Left cardiac atrium (tissue), 4 donors: ENCODE measurements around the gene ERC2. TPM values are rescaled to one million over a fixed set of nuclear protein-coding genes. Genes with fewer than 3 reads are reported as not detected.
A peak's percentile ranks its signal among the peaks of the same experiment; 100 is the strongest.

Experiments used
- ATAC-seq, 2 donors: fragments of 200-7000 bp; cut with Tn5 transposase; one replicate each; pipeline ENCODE4 v1.9.1; 2020; ENCODE audit warnings: mild to moderate bottlenecking in 2 of 2, moderate library complexity in 2 of 2
- DNase-seq: peaks from one replicate; pipeline ENCODE4 v3.0.0-alpha.2; 2020
- intact Hi-C, 2 donors: fragments of 100-400 bp; cut with DNase I; formaldehyde crosslinking; loops; one replicate each; pipeline versions ENCODE4 v1.14.1 to v1.15.1; 2022 to 2023
- total RNA-seq, 2 donors: library from RNA; stranded (reverse); fragmentation: NEBNext Ultra II Directional; extraction: Animal tissue kit (Norgen Biotek cat#: 25700); gene quantifications; one replicate each; pipeline ENCODE4 v1.2.1, GENCODE V29; 2021
- donor health status: DM: no; HTN: yes; CAD: no.
- donor health status: DM: no; HTN: yes; CAD: no; lungs with severe emphysema.
- donor health status: DM: yes; HTN: yes; CAD: no.
- donor health status: Dilated cardiomyopathy.

ERC2 gene
- total RNA-seq, 2 donors from 2014 or later: 2.6 to 3.6 TPM

DNA sequence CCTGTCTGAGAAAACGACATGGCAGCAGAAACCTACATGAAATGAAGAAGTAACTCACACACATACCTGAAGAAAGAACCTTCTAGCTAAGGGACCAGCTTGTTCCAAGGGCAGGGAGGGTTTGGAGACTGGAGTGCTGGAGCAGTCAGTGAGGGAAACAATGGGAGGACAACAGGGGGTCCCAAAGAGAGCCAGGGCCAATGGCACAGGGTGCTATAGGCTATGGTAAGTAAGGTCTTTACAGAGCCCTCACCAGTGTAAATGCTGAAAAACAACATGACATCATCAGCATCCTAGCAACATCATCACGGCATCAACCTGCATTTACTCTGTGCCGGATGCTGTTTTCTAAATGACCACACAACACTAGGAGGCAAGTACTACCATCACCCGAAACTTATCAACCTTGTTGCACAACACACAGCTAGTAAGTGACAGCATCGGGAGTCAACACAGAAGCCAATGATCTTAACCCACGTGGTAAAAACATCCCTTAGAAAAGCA is 531.7 kb downstream of the ERC2 start:
- ATAC-seq (no peak), DNase-seq (no peak)
- intact Hi-C loops: no loop called here

DNA sequence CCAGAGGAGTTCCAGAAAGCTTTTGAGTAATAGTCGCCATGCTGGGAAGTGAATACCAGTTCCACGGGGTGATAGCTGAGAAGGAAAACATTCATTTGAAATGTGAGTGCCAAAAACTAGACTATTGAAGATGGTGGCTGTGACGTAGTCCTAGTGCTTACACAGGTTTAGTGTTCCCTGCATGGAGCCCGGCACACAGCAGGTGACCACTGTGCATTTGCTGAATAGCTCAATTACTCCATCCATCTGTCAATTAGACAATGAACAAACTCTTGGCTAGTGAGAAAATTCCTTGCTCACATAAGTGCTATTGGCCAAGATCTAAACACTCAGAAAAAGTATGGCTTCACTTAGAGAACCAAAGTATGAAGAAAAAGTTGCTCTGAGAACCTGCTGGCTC is 533.0 kb downstream of the ERC2 start:
- DNase-seq: no peak
- intact Hi-C loops: no loop called here
- no peak for ATAC-seq

DNA sequence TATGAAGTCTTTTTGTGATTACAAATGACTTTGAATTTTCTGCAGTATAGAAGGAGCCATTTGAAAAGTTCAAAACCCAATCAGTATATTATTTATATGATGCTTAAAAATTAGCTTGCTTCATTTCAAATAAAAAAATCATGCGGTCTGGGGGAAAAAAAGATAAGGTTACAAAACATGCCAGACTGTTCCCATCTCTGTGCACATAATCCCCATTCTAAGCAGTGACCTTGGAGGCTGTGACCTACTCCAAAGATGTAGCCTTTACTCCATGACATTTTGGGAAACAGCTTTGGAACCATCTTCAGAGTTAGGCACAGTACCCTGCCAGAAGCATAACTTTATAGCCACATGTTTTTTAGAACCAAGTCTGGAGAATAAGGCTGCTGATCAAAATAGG is 533.5 kb downstream of the ERC2 start:
- DNase-seq: no peak
- intact Hi-C loops: no loop called here
- no peak for ATAC-seq

DNA sequence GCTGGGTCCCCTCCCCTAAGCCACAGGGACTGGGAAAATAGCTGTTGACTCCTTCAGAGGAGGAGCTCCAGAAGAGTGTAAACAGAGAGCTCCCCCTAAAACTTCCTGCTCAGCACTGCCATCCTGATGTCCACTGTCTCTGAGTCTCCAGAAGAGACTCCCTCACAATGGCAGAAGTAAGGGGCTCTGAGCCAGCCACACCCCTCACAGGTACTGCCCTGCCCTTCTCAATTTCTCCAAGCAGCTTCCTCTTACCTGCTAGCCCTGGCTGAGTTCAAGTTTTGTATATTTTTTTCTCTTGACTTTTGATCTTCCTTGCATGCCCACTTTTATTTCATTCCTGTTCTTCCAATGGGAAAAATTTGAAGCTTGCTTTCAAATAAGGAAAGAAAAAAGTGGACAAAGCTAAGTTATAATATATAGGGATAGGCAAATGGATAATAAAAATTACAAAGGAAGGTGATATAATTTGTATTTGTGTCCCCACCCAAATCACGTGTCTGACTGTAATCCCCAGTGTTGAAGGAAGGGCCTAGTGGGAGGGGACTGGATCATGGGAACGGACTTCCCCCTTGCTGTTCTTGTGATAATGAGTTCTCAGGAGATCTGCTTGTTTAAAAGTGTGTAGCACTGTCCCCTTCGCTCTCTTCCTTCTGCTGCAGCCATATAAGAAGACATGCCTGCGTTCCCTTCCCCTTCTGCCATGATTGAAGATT is 539.0 kb downstream of the ERC2 start:
- DNase-seq (no peak), ATAC-seq (no peak)
- intact Hi-C loops: no loop called here

DNA sequence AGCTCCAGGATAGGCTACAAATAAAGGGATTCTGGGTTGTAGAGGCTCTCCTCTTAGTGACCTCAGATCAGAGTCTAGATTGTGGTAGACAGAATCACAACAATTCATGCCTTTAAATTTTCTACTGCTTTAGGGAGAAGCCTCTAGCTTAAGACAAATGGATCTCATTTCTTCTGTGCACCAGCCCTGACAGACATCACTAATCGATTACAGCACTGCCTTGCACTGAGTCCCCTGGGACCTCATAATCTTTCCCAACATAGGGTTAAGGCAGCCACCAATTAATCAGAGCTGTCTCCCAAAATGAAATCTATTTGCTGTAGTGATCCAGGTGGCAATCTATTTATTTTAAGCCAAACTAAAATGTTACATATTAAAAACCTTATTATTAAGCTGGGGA is 544.6 kb downstream of the ERC2 start:
- intact Hi-C loops: no loop called here
- DNase-seq (no peak), ATAC-seq (no peak)

DNA sequence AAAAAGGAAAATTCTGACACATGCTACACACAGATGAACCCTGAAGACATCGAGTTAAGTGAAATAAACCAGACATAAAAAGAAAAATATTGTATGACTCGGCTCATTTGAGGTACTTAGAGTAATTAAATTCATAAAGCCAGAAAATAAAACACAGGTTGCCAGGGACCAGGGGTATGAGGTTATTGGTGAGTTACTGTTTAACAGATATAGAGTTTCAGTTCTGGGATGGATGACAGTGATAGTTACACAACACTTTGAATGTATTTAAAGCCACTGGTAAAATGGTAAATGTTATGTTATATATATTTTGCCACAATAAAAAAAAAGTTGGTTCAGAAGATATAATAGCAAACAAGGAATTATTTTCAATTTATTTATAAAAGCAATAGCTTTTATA is 545.1 kb downstream of the ERC2 start:
- intact Hi-C loops: no loop called here
- ATAC-seq: no peak
- DNase-seq: no peak

DNA sequence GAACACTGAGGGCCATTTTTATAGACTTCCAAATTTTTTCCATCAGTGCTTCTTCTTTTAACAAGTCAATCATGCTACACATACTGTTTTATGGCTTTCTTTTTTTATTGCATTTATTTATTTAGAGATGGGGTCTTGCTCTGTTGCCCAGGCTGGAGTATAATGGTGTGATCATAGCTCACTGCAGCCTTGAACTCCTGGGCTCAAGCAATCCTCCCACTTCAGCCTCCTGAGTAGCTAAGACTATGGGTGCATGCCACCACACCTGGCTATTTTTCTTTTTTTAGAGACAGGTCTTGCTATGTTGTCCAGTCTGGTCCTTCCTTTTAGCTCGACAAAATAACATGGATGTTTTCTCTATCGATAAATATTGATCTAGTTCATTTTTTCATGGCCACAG is 555.4 kb downstream of the ERC2 start:
- intact Hi-C loops: no loop called here
- no peak for DNase-seq
- ATAC-seq: no peak

DNA sequence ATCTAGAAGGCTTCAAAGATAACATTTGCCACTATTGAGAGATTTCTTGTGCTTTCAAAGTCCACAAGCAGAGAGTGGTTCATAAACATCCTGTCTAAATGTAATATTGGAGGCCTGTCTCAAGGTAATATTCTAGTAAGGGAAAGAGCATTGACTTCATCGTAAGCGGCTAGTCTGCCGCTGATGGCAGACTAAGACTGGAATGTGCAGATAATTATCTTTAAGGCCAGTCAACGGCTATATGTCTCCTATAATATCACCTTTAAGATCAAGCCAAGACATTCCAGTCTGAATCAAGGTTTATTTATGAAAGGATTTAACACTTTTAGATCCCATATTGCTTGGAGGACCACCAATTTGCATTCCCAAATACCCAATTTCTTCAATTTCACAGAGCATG is 557.0 kb downstream of the ERC2 start:
- intact Hi-C loops: no loop called here
- DNase-seq (no peak), ATAC-seq (no peak)

DNA sequence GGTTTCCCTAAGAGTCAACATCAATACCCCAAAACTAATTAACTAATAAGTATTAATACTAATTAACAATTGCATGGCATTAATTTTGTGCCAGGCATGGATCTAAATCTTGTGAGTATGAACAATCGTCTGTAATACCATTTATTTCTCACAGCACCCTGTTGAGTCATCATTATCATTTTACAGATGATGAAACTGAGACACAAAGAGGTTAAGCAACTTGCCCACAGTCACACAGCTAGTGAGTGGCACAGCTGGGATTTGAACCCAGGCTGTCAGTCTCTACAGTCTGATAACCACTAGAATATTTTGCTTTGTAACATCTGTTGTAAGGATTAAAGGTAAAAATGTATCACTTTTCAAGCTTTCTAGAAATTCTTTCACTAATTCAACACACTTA is 557.7 kb downstream of the ERC2 start:
- intact Hi-C loops: no loop called here
- DNase-seq (no peak), ATAC-seq (no peak)

DNA sequence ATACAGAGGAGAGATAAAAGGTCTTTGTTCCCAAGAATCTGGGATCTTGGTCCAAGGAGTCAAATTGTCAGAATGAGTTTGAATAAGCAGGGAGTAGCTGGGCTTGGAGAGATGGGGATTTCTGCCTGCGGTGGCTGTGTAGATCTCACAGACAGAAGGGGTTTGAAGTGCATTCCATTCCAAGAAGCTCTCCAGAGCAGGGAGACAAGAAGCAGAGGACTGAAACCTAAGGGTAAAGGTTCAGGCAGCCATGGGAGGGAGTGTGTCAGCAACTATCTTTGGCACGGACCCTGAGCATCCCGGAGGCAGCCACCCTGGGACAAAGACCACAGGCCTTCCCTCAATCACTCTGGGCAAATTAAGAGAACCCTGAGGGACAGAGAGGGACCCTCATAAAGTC is 558.9 kb downstream of the ERC2 start:
- intact Hi-C loops: no loop called here
- no peak for ATAC-seq

DNA sequence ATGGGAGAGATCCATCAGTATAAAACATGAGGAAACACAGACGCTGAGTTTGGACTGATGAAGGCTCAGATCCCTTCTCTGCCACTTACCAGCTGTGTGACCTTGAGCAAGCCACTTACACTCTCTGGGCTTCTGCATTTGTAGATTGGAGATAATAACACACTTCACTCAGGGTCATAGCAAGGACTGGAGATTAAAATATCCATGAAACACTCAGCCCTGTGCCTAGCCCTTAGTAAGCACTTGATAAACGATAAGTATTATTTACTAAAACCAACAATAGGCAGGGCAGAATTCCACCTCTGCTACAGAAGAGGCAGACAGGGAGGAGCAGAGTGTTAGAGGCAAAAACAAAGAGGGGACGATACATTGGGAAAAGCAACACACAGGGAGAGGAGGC is 560.7 kb downstream of the ERC2 start:
- DNase-seq (no peak), ATAC-seq (peak; percentile 21 to 71)
- intact Hi-C loops: no loop called here

More for the DNA sequence above, 558.9 kb downstream of the ERC2 start:
- DNase-seq: no peak

DNA sequence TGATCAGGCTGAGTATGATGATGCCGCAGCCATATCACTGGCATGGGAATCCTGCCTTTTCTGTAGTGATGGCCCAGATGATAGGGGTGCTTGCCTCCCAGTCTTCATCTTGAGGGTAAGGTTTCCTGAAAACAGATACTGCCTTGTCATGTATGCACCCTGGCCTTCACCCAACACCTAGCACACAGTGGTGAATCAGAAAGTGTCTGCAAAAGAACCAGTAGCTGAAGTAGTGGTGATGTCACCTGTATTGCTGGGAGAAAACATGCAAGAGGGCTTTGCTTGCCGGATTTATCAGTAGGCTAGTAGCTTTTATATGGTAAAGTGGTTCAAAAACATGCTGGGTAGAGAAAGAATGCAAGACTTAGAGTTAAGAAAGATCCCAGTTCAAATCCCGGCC is 561.4 kb downstream of the ERC2 start:
- DNase-seq: no peak
- intact Hi-C loops: no loop called here

DNA sequence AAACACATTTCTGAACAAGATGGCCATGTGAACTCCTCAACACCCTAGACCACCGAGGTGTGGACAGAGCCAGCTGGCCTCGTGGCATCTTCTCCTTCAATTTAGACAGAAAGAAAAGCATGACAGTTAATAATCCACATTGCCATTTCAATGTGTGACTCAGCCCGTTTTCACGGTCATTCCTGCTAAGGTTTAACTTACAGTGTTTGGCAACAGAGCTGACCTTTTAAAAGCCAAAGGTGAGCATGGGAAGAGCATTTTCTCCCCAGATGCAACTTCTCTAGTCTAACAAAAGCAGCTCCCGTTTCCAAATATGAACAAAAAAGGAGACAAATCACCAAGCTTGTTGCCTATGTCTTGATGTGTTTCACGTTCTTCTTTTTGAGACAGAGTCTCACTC is 563.6 kb downstream of the ERC2 start:
- ATAC-seq (no peak), DNase-seq (no peak)
- intact Hi-C loops: no loop called here

More for the DNA sequence above, 561.4 kb downstream of the ERC2 start:
- ATAC-seq: no peak

DNA sequence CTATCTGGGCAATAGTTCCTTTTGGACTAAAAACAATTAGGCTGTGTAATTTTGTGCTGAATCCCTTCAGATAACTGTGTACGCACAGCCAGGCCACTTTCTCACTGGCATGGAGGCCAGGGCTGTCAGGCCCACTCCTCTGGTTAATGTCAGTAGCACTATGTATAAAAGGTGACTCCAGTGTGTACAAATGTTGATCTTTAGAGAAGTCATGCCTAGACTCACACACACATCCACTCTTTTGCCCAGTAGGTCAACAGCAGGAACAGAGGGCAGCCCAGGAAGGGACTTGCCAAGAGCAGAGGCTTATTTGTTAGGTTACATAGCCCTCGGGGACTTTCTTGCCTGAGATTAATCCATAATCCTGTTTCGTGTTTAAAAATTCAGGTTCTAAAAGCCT is 564.6 kb downstream of the ERC2 start:
- ATAC-seq (peak; percentile 73 to 85), DNase-seq (no peak)
- intact Hi-C loops: no loop called here

DNA sequence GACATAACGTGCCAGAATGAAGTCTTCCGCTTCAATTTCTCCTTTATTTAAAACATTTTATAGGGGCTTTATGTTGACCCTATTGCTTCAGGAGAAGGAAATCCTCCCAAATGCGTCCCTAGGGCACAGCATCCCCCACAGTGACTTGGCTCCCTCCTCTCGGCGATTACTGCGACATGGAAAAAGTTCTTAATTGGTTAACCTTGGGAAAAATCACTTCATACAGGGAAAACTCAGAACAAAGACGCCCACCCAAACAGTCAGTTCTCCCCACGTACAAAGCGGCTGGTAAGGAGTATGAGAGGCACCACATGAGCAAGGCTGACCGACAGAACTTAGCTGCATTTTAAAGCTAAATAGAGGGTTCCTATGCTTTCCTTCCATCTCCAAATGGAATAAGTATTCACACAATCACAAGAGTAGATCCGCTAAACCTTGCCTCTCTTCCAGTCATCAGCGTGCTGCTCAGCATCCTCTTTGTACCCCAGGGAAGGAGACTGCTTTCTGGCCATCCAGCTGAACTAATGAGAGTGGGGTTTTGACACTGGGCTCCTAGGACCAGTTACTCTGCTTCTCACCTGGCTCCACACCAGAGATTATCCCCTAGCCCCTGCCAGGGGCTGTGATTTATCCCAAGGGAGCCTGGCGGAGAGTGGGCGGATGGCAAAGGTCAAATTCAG is 565.9 kb downstream of the ERC2 start:
- no peak for ATAC-seq
- intact Hi-C loops: no loop called here

DNA sequence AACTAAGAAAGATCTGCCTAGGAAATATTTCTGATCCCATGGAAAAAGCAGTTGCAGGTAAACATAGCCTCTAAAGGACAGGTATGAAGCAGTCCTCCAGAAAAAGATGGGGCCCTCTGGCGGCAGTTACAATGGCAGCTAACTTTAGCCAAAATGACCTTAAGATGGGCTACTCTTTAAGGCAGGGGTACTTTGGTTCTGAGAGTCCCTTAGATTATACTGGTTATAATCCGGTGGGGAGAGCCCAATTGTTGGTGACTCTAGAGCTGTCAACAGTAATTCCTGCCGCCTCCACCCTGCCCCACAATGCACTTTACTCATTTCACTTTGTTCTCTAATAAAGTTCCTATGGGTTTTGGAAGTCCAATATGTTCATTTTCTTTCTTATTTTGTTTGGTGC is 568.4 kb downstream of the ERC2 start:
- intact Hi-C loops: no loop called here
- DNase-seq (no peak), ATAC-seq (no peak)

More for the DNA sequence above, 565.9 kb downstream of the ERC2 start:
- no peak for DNase-seq

DNA sequence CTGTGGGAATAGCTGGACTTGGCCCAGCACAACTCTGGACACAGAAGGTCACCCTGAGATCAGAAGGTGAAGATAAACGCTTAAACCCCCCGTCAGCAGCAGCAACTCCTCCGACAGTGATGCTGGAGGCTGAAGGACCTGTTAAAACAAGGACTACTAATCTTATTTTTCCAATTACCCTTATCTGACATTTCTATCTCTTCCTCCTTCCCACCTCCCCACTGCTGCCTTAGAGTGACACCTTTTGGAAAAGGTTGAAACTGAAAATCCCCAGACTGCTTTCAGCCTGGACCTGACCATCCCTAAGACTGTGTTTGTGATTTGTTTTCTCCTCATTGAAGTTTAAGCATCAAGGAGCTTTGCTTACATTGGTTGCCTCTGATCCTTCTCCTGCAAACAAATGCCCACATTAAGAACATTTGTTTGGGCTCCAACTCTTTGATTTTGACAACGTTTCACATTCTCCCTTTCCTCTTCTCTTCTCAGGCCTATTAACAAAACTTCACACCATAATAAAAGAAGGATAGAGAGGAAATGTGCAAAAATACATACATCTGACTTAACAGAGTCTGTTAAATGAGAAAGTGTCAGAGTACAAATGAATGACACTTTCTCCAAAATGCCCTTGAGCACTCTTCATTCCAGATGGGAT is 570.6 kb downstream of the ERC2 start:
- intact Hi-C loops: no loop called here
- DNase-seq (no peak), ATAC-seq (no peak)

DNA sequence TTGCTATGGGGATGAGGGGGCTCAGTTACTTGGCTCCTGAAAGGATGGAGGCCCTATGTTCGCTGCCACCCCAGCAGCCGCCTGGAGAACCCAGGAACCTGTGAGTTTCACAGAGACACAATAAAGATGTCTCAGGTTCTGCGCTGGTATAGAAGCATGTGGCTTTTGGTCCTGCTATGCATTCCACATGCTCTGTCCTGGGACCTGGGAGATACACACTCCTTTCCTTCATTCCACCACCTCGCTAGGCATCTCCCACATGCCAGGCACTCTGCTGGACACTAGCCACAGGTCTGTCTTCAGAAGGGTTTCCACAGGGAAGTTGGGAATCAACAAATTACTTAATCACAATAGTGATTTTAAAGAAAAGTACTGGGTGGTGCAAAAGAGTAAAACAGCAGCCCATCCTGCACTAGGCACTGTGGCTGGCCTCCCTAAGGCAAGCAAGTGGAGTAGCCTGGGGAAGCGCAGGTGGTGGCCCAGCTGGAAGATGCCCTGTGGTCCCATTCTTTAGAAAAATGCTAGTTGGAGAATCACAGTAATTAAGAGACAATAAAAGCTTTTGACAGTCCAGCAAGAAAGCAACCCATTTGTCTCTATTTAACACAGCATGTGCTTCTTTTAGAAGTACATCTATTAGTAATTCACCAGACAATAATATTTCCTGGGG is 572.2 kb downstream of the ERC2 start:
- ATAC-seq (no peak), DNase-seq (no peak)
- intact Hi-C loops: no loop called here

DNA sequence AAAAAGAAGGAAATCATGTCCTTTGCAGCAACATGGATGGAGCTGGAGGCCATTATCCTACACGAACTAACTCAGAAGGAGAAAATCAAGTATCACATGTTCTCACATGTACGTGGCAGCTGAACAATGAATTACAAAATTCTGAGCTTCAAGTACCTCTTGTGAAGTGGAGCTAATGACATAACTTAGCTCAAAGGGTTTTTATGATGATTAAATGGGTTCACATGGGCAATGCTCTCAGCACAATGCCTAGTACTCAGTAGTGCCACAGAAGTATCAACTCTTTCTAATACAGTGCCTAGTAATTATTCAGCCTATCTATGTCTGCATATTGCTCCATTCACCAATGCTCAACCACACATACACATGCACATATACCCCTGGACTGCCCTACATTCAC is 573.7 kb downstream of the ERC2 start:
- DNase-seq (no peak), ATAC-seq (no peak)
- intact Hi-C loops: no loop called here

DNA sequence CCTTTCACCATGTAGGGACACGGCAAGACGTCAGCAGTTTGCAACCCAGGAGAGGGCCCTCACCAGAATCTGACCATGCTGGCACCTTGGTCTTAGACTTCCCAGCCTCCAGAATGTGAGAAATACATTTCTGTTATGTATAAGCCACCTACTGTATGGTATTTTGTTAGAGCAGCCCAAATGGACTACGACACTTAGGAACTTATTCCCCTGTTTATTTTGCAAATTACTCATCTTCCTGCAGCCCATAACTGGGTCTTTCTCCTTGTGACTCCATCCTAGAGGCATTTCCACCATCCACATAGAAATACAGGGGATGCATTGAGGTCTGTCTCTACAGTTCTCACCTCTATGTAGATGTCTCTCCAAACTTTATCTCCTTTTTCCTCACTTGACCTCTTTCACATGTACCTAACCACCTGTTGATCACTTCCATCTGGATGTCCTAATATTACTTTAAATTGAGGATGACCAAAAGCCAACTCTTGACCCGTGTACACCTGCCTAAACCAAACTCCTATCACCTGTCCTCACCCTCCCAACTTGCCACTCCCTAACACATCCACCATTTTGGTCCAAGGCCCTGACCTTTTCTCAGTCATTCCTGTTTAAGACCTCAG is 575.1 kb downstream of the ERC2 start:
- intact Hi-C loops: no loop called here
- ATAC-seq (no peak), DNase-seq (no peak)
